ENCODE measurements around the gene UBAC1. TPM values are rescaled to one million over a fixed set of nuclear protein-coding genes. Genes with fewer than 3 reads are reported as not detected.

Gene UBAC1
- total and polyA plus RNA-seq, 9 of the 15 experiments (the other 6 are each of a cell fraction or from before 2014, with no cell fraction given), result 94.0 to 399 (median 228) TPM

DNA sequence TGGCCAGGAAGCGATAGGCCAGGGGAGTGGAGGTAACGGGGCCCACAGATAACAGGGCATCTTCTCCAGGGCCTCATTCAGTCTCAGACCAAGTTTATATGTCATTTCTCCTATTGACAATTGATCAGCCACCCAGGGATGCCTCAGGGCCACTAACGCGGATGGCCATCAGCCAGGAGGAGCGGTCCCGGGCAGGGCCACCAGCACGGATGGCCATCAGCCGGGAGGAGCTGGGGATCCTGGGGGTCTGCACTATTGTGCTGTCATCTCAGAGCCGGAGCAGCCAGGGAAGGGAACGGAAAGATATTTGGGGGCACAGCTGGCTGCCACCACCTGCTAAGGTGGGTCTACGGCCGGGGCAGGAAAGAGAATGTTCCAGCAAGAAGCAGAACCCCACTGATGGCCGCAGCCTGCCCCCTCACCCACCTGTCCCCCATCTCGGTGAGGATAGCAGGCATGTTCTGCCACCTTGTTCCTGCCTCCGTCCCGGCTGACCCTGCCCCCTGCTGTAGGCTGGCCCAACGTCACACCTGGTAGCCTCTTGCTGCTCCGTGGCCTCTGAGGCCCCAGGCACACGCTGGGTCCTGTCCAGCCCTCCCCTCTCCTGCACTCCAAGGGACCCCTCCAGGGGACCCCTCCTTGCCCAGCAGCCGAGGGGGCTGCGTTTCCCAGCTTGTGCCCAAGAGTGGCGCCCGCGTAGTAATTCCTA lies 21.5 kb upstream of the UBAC1 start:
- in situ Hi-C loops (cut with MboI), result loop anchor here (5.0 kb wide), 1 partner anchor 130 kb away; no protein-coding TSS in a partner anchor
- Histone ChIP-seq H2AFZ (ENCODE audit: low read depth, low read length) (no peak overlapping the region), H4K20me1 (replicated peaks; ENCODE audit: control insufficient read depth, insufficient read depth, low read length) (0 out of 2 replicates have a peak, but pooled peaks cover 3% of the 10 kb centered on the region), H3K27ac (ENCODE audit: extremely low read depth, low read depth, low read length) (no peak overlapping the region), H3K9me3 (replicated peaks; ENCODE audit: control insufficient read depth, insufficient read depth, low read depth, low read length) (no peaks in the 10 kb centered on the region), H3K79me2 (ENCODE audit: control insufficient read depth, insufficient read depth, low read length) (no peaks in the 10 kb centered on the region), H3K4me2 (ENCODE audit: insufficient read depth, low read length) (no peak overlapping the region), H3K9me1 (ENCODE audit: control insufficient read depth, insufficient read depth, low read length) (no peaks in the 10 kb centered on the region), H3K4me1 (replicated peaks in 1 of 2; ENCODE audit: control insufficient read depth in 2 of 2, insufficient read depth in 2 of 2, low read length in 2 of 2) (peaks cover 23 to 69% of the 10 kb centered on the region in 2 experiments), H3K4me3 (no peak overlapping the region), H3K36me3 (ENCODE audit: control insufficient read depth, insufficient read depth, low read length) (no peaks in the 10 kb centered on the region), H3K27me3 (ENCODE audit: control insufficient read depth in 2 of 2, insufficient read depth in 2 of 2, low read length in 2 of 2) (peaks cover 17 to 39% of the 10 kb centered on the region in 2 experiments; a peak in 4 of 5 replicates), H3K9ac (ENCODE audit: insufficient read depth in 1 of 2, low read depth in 2 of 2, low read length in 2 of 2) (peak overlapping the region in 1 of 2 experiments; percentile 61; a peak in 2 of 4 replicates)
- ATAC-seq (no peak), DNase-seq (ENCODE audit: extremely low read depth in 1 of 4, low spot score in 3 of 4) (no peak), FAIRE-seq (no peak)
- ChIA-PET CTCF (ENCODE audit: low intra/inter-chr PET ratio) (no interaction called here), POLR2A (interaction anchor here (0.5 to 0.6 kb wide), 2 partner anchors 14 to 134 kb away, joined by 3 to 4 read pairs; no protein-coding TSS in a partner anchor)
- 53% methylated on average over 20 of the region's 24 CpGs for WGBS (ENCODE audit: insufficient coverage, low coverage, missing lambda C conversion rate)
- TF ChIP-seq ELF2 (CRISPR knock-in tag; IDR thresholded peaks at IDR 0.05) (no peak), CREBBP (IDR thresholded peaks at IDR 0.05; ENCODE audit: low read depth, low read length) (no peak), EZH2 (IDR thresholded peaks at IDR 0.05; ENCODE audit: borderline replicate concordance, low read depth, low read length) (no peak), MAFG (tag; conservative IDR thresholded peaks at IDR 0.05) (no peak), KDM5B (IDR thresholded peaks at IDR 0.05; ENCODE audit: insufficient replicate concordance, low read depth, low read length) (no peak), GATA2 (CRISPR knock-in tag; IDR thresholded peaks at IDR 0.05) (no peak), MIER1 (IDR thresholded peaks at IDR 0.05; ENCODE audit: low read depth) (no peak), SREBF2 (CRISPR knock-in tag; IDR thresholded peaks at IDR 0.05) (no peak), NR2C2 (CRISPR knock-in tag; IDR thresholded peaks at IDR 0.05) (no peak), NR2C2 (tag; IDR thresholded peaks at IDR 0.05) (no peak), FOXK2 (conservative IDR thresholded peaks at IDR 0.05 in 1 of 2, IDR thresholded peaks at IDR 0.05 in 1 of 2; ENCODE audit: low read depth in 2 of 2) (no peak)
- TF ChIP-seq, protein P1, sequence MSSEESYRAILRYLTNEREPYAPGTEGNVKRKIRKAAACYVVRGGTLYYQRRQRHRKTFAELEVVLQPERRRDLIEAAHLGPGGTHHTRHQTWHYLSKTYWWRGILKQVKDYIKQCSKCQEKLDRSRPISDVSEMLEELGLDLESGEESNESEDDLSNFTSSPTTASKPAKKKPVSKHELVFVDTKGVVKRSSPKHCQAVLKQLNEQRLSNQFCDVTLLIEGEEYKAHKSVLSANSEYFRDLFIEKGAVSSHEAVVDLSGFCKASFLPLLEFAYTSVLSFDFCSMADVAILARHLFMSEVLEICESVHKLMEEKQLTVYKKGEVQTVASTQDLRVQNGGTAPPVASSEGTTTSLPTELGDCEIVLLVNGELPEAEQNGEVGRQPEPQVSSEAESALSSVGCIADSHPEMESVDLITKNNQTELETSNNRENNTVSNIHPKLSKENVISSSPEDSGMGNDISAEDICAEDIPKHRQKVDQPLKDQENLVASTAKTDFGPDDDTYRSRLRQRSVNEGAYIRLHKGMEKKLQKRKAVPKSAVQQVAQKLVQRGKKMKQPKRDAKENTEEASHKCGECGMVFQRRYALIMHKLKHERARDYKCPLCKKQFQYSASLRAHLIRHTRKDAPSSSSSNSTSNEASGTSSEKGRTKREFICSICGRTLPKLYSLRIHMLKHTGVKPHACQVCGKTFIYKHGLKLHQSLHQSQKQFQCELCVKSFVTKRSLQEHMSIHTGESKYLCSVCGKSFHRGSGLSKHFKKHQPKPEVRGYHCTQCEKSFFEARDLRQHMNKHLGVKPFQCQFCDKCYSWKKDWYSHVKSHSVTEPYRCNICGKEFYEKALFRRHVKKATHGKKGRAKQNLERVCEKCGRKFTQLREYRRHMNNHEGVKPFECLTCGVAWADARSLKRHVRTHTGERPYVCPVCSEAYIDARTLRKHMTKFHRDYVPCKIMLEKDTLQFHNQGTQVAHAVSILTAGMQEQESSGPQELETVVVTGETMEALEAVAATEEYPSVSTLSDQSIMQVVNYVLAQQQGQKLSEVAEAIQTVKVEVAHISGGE (CRISPR knock-in tag; IDR thresholded peaks at IDR 0.05), result no peak
- TF ChIP-seq, protein P2, sequence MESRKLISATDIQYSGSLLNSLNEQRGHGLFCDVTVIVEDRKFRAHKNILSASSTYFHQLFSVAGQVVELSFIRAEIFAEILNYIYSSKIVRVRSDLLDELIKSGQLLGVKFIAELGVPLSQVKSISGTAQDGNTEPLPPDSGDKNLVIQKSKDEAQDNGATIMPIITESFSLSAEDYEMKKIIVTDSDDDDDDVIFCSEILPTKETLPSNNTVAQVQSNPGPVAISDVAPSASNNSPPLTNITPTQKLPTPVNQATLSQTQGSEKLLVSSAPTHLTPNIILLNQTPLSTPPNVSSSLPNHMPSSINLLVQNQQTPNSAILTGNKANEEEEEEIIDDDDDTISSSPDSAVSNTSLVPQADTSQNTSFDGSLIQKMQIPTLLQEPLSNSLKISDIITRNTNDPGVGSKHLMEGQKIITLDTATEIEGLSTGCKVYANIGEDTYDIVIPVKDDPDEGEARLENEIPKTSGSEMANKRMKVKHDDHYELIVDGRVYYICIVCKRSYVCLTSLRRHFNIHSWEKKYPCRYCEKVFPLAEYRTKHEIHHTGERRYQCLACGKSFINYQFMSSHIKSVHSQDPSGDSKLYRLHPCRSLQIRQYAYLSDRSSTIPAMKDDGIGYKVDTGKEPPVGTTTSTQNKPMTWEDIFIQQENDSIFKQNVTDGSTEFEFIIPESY (CRISPR knock-in tag; IDR thresholded peaks at IDR 0.05), result no peak
- intact Hi-C loops (cut with micrococcal nuclease), result loop anchor here (5.0 kb wide), 1 partner anchor 185 kb away; no protein-coding TSS in a partner anchor
- BruUV-seq (replicated peaks), result no TSS peak
